SU-DHL-6 (cell line): ENCODE measurements around the gene PKD2.
"Not testable (repeated sequence)": the region's sequence is repeated elsewhere in the genome, so short reads cannot be mapped to it uniquely, and the experiment has no call there.

Experiments
- H2AFZ ChIP-seq: fragments of 200-600 bp; sonication (generic); 2 replicates; pipeline ENCODE4 v1.6.1; 2014; ENCODE audit warnings: low read depth, mild to moderate bottlenecking, moderate library complexity, mixed read lengths, antibody characterized with exemption, low read length; ENCODE audit not compliant: severe bottlenecking
- H3F3A ChIP-seq: fragments of 200-600 bp; shearing (Covaris generic); 2 replicates; pipeline ENCODE4 v1.6.0; 2016; ENCODE audit warnings: antibody characterized with exemption, mild to moderate bottlenecking; ENCODE audit not compliant: insufficient read depth
- H3K27ac ChIP-seq: fragments of 200-600 bp; sonication (generic); 2 replicates; pipeline ENCODE4 v1.5.1; 2016; ENCODE audit warnings: low read depth, mild to moderate bottlenecking, low read length, moderate library complexity, mixed read lengths
- H3K27me3 ChIP-seq: fragments of 200-600 bp; sonication (generic), shearing (Covaris generic); 2 replicates; pipeline ENCODE4 v1.6.0; 2014; ENCODE audit warnings: mild to moderate bottlenecking, low read length
- H3K36me3 ChIP-seq: fragments of 200-600 bp; sonication (generic); 2 replicates; pipeline ENCODE4 v1.6.1; 2014; ENCODE audit warnings: mild to moderate bottlenecking, low read length, mixed read lengths
- H3K4me2 ChIP-seq: fragments of 300-600, 200-600 bp; shearing (Covaris generic), sonication (generic); 2 replicates; pipeline ENCODE4 v1.6.0; 2014; ENCODE audit warnings: low read length, low read depth, mild to moderate bottlenecking; ENCODE audit not compliant: poor library complexity, severe bottlenecking
- H3K4me3 ChIP-seq: fragments of 200-600 bp; sonication (generic); 2 replicates; pipeline ENCODE4 v1.5.1; 2014; ENCODE audit warnings: antibody characterized with exemption, low read length, mild to moderate bottlenecking, mixed read lengths; ENCODE audit not compliant: insufficient read depth, poor library complexity, severe bottlenecking
- H3K79me2 ChIP-seq: fragments of 200-600 bp; sonication (generic); 2 replicates; pipeline ENCODE4 v1.6.1; 2014; ENCODE audit warnings: mild to moderate bottlenecking, low read length, moderate library complexity; ENCODE audit not compliant: insufficient read depth
- H3K9ac ChIP-seq: fragments of 200-600 bp; sonication (generic); 2 replicates; pipeline ENCODE4 v1.7.0; 2014; ENCODE audit warnings: mild to moderate bottlenecking, low read length
- H3K9me2 ChIP-seq: fragments of 200-600 bp; sonication (generic); replicated peaks from 2 replicates; pipeline ENCODE4 v1.6.1; 2014; ENCODE audit warnings: low read length; ENCODE audit not compliant: insufficient read depth
- H3K9me3 ChIP-seq: fragments of 200-600 bp; sonication (generic); 2 replicates; pipeline ENCODE4 v1.6.1; 2014; ENCODE audit warnings: low read length, mixed read lengths; ENCODE audit not compliant: insufficient read depth
- H4K20me1 ChIP-seq: fragments of 200-600 bp; sonication (generic); 2 replicates; pipeline ENCODE4 v1.6.1; 2014; ENCODE audit warnings: low read depth, mild to moderate bottlenecking, antibody characterized with exemption, low read length, moderate library complexity, mixed read lengths
- EZH2phosphoT487 ChIP-seq: fragments of 200-600 bp; sonication (generic), shearing (Covaris generic); conservative IDR thresholded peaks from 2 replicates; pipeline ENCODE4 v1.6.1; 2018; ENCODE audit warnings: mild to moderate bottlenecking, antibody characterized with exemption, low read length, moderate library complexity, mixed read lengths
- TF ChIP-seq, protein P1 (sequence below): fragments of 200-600 bp; sonication (generic); IDR thresholded peaks from one replicate; pipeline ENCODE4 v1.5.1; 2017; ENCODE audit warnings: antibody characterized with exemption, mild to moderate bottlenecking, low read length, moderate library complexity; ENCODE audit not compliant: insufficient read depth, poor library complexity, severe bottlenecking

PKD2 gene

GRCh38 chr4:88107406-88108107 is 100.1 kb downstream of the PKD2 start:
- TF ChIP-seq EZH2phosphoT487, result no peak
- TF ChIP-seq, protein P1, sequence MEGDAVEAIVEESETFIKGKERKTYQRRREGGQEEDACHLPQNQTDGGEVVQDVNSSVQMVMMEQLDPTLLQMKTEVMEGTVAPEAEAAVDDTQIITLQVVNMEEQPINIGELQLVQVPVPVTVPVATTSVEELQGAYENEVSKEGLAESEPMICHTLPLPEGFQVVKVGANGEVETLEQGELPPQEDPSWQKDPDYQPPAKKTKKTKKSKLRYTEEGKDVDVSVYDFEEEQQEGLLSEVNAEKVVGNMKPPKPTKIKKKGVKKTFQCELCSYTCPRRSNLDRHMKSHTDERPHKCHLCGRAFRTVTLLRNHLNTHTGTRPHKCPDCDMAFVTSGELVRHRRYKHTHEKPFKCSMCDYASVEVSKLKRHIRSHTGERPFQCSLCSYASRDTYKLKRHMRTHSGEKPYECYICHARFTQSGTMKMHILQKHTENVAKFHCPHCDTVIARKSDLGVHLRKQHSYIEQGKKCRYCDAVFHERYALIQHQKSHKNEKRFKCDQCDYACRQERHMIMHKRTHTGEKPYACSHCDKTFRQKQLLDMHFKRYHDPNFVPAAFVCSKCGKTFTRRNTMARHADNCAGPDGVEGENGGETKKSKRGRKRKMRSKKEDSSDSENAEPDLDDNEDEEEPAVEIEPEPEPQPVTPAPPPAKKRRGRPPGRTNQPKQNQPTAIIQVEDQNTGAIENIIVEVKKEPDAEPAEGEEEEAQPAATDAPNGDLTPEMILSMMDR, result no peak
- H3K4me3 ChIP-seq, result no peak overlapping the region
- H3K9me2 ChIP-seq, result no peaks in the 10 kb centered on the region
- no peaks in the 10 kb centered on the region for H3K9me3 ChIP-seq
- H4K20me1 ChIP-seq, result no peaks in the 10 kb centered on the region
- H3K36me3 ChIP-seq, result no peaks in the 10 kb centered on the region
- no peak overlapping the region for H2AFZ ChIP-seq
- H3K79me2 ChIP-seq, result no peaks in the 10 kb centered on the region
- no peak overlapping the region for H3K4me2 ChIP-seq
- no peaks in the 10 kb centered on the region for H3F3A ChIP-seq
- no peaks in the 10 kb centered on the region for H3K27me3 ChIP-seq
- no peak overlapping the region for H3K9ac ChIP-seq
- H3K27ac ChIP-seq, result no peak overlapping the region

DNA sequence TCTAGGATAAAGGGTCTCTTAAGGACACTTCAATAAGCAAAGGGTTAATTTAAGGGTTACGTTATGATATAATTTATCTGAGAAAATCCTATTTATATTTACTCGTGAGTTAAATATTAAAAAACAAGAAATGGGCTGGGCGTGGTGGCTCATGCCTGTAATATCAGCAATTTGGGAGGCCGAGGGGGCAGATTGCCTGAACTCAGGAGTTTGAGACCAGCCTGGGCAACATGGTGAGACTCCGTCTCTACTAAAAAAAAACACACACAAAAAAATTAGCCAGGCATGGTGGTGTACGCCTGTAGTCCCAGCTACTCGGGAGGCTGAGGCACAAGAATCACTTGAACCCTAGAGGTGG is 100.7 kb downstream of the PKD2 start:
- H3K79me2 ChIP-seq, H3K4me3 ChIP-seq, H3K9me3 ChIP-seq, H3K27me3 ChIP-seq, H3K27ac ChIP-seq, H3K9me2 ChIP-seq, H3K4me2 ChIP-seq, H3K36me3 ChIP-seq, H3F3A ChIP-seq, H3K9ac ChIP-seq, H2AFZ ChIP-seq, H4K20me1 ChIP-seq: not testable (repeated sequence)

DNA sequence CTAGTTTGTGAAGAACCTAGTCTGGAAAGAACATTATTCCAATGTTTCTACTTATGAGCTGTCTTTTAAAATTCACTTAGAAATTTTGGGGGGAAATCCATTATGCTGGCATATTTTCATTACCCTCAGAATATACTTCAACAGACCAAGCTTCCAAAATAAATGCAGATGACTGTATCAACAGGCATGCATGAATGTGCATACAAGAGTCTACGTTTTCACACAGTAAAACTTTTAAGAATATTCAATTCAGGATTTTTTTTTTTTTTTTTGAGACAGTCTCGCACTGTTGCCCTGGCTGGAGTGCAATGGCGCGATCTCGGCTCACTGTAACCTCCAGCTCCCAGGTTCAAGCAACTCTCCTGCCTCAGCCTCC is 101.3 kb downstream of the PKD2 start:
- H4K20me1 ChIP-seq, result no peaks in the 10 kb centered on the region
- H3K9me2 ChIP-seq, result no peaks in the 10 kb centered on the region
- no peak overlapping the region for H3K9ac ChIP-seq
- no peaks in the 10 kb centered on the region for H3K36me3 ChIP-seq
- no peak overlapping the region for H2AFZ ChIP-seq
- no peak overlapping the region for H3K4me2 ChIP-seq
- no peak overlapping the region for H3K4me3 ChIP-seq
- H3K27ac ChIP-seq, result no peak overlapping the region
- TF ChIP-seq EZH2phosphoT487, result no peak
- TF ChIP-seq, protein P1, result no peak
- H3K9me3 ChIP-seq, result no peaks in the 10 kb centered on the region
- no peaks in the 10 kb centered on the region for H3K27me3 ChIP-seq
- no peaks in the 10 kb centered on the region for H3F3A ChIP-seq
- H3K79me2 ChIP-seq, result no peaks in the 10 kb centered on the region

DNA sequence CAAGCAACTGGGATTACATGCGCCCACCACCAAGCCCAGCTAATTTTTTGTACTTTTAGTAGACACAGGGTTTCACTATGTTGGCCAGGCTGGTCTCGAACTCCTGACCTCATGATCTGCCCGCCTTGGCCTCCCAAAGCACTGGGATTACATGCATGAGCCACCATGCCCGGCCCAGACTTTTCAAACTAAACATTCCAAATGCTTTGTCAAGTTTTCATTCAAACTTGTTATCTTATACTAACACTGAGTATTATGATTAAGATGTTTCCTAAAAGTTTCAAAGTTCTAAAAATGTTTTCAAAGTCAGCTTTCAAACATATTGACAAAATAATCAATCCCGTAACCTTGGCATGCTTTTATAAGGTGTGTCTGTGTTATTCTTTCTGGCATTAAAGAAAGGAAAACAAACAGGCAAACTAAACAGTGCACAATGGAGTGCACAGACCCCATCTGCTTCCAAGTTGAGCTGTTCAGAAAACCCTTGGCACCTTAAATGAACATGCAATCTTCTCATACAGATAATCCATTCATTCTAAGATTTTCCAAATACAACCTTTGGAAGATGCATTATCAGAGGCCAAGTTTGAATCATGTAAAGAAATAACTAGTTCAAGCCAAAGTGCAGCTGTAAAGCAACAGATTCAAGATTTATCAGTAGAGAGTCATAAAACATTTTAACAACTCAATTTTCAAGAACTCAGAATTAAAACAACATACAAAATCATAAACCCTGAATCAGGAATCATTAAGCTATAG is 101.9 kb downstream of the PKD2 start:
- H3K79me2 ChIP-seq, result no peaks in the 10 kb centered on the region
- no peak overlapping the region for H3K4me3 ChIP-seq
- no peak overlapping the region for H3K27ac ChIP-seq
- H3K9me2 ChIP-seq, result no peaks in the 10 kb centered on the region
- no peaks in the 10 kb centered on the region for H3K36me3 ChIP-seq
- H3F3A ChIP-seq, result no peaks in the 10 kb centered on the region
- H2AFZ ChIP-seq, result no peak overlapping the region
- H3K27me3 ChIP-seq, result no peaks in the 10 kb centered on the region
- no peaks in the 10 kb centered on the region for H4K20me1 ChIP-seq
- TF ChIP-seq, protein P1, result no peak
- TF ChIP-seq EZH2phosphoT487, result no peak
- no peak overlapping the region for H3K9ac ChIP-seq
- no peaks in the 10 kb centered on the region for H3K9me3 ChIP-seq
- no peak overlapping the region for H3K4me2 ChIP-seq
